Measurements from ENCODE around the gene LIPJ. TPM values are rescaled to one million over a fixed set of nuclear protein-coding genes. Genes with fewer than 3 reads are reported as not detected.

Gene LIPJ
- total and polyA plus RNA-seq, 10 of the 15 experiments (the other 5 are each of a cell fraction or from before 2014, with no cell fraction given) = 0.03 to 0.23 (median 0.08) TPM; not detected in 5

- Histone ChIP-seq H3K4me2 (ENCODE audit: control insufficient read depth, insufficient read depth) (no peak overlapping the region), H3K79me2 (ENCODE audit: control insufficient read depth, insufficient read depth, low read length) (no peaks in the 10 kb centered on the region), H3K27ac (ENCODE audit: control insufficient read depth, insufficient read depth) (no peak overlapping the region), H2AFZ (ENCODE audit: control insufficient read depth, low read depth, low read length) (no peak overlapping the region), H3K9me3 (replicated peaks; ENCODE audit: control insufficient read depth, insufficient read depth, low read length) (no peaks in the 10 kb centered on the region; the same call in 2 of the 3 replicates), H3K27me3 (replicated peaks in 1 of 2; ENCODE audit: control insufficient read depth in 2 of 2, insufficient read depth in 2 of 2, low read length in 1 of 2) (no peaks in the 10 kb centered on the region), H3K4me1 (ENCODE audit: control insufficient read depth, insufficient read depth, low read length) (no peaks in the 10 kb centered on the region), H3K36me3 (ENCODE audit: control insufficient read depth in 2 of 2, insufficient read depth in 2 of 2, low read length in 1 of 2) (no peaks in the 10 kb centered on the region), H3K4me3 (no peak overlapping the region), H4K20me1 (ENCODE audit: control insufficient read depth, insufficient read depth) (no peaks in the 10 kb centered on the region), H3K9ac (ENCODE audit: control insufficient read depth, insufficient read depth, low read length) (no peak overlapping the region)
- no peak for DNase-seq (ENCODE audit: low read depth, low spot score)
- ATAC-seq = no peak
- TF ChIP-seq NFXL1 (IDR thresholded peaks at IDR 0.05; ENCODE audit: borderline replicate concordance) (no peak), EZH2 (IDR thresholded peaks at IDR 0.05; ENCODE audit: borderline replicate concordance, control insufficient read depth, low read depth, low read length) (no peak), SP1 (IDR thresholded peaks at IDR 0.05; ENCODE audit: low read depth, low read length) (no peak), RELA (IDR thresholded peaks at IDR 0.05; ENCODE audit: borderline replicate concordance, partially characterized antibody) (no peak), ZZZ3 (IDR thresholded peaks at IDR 0.05; ENCODE audit: control insufficient read depth, insufficient read length, low read depth) (no peak), IRF5 (IDR thresholded peaks at IDR 0.05; ENCODE audit: borderline replicate concordance) (no peak), E4F1 (IDR thresholded peaks at IDR 0.05; ENCODE audit: borderline replicate concordance, partially characterized antibody) (no peak), MAX (IDR thresholded peaks at IDR 0.05; ENCODE audit: low read depth, low read length) (no peak), CUX1 (IDR thresholded peaks at IDR 0.05; ENCODE audit: insufficient replicate concordance, low read depth, low read length) (no peak), ATF2 (IDR thresholded peaks at IDR 0.05; ENCODE audit: low read length) (no peak), KAT2A (conservative IDR thresholded peaks at IDR 0.05; ENCODE audit: control insufficient read depth, low read depth, low read length) (no peak), CBX5 (IDR thresholded peaks at IDR 0.05; ENCODE audit: low read depth) (no peak), HDAC6 (IDR thresholded peaks at IDR 0.05; ENCODE audit: unreplicated experiment) (no peak), YY1 (IDR thresholded peaks at IDR 0.05; ENCODE audit: low read depth, low read length) (no peak)
- no peak for FAIRE-seq
- BruUV-seq (replicated peaks) = no TSS peak
- CTCF ChIA-PET = interaction anchor here (1.6 kb wide), 1 partner anchor 17 kb away, joined by 4 read pairs; no protein-coding TSS in a partner anchor
- in situ Hi-C loops (cut with MboI) (no loop called here), intact Hi-C loops (cut with micrococcal nuclease; ENCODE audit: unreplicated experiment) (no loop called here)
- RAD21 ChIA-PET (ENCODE audit: unreplicated experiment) = no interaction called here
- POLR2A ChIA-PET = no interaction called here
- SMC1A ChIA-PET (ENCODE audit: uncharacterized antibody, unreplicated experiment) = interaction anchor here (0.7 to 0.9 kb wide), 2 partner anchors 12 to 653 kb away, joined by 3 to 5 read pairs; no protein-coding TSS in a partner anchor
- 13% methylated on average over 2 of the region's 2 CpGs for WGBS (ENCODE audit: insufficient coverage, insufficient replicate concordance, low lambda C conversion rate, missing lambda C conversion rate)
These were observed 53.6 kb downstream of the LIPJ start for GRCh38 chr10:88640186-88640585.
